EH (cell line): ENCODE data around the gene PRKG1.

Source experiments
- DNase-seq: peaks from one replicate; pipeline ENCODE4 v3.0.0-alpha.2; 2015; ENCODE audit warnings: low read depth

Gene PRKG1

GRCh38 chr10:52059089-52059488, 984.8 kb downstream of the PRKG1 start:
- no peak for DNase-seq

- no peak for DNase-seq
These were observed 988.9 kb downstream of the PRKG1 start for GRCh38 chr10:52063159-52063558.

- no peak for DNase-seq
These were observed 990.0 kb downstream of the PRKG1 start for GRCh38 chr10:52064084-52064845.

GRCh38 chr10:52066383-52066782, 992.1 kb downstream of the PRKG1 start:
- no peak for DNase-seq

- no peak for DNase-seq
These were observed 994.2 kb downstream of the PRKG1 start for GRCh38 chr10:52068485-52068884.

- no peak for DNase-seq
These were observed 997.5 kb downstream of the PRKG1 start for GRCh38 chr10:52071814-52072213.

GRCh38 chr10:52074505-52075026, 1000.3 kb downstream of the PRKG1 start:
- no peak for DNase-seq

- no peak for DNase-seq
These were observed 1003.5 kb downstream of the PRKG1 start for GRCh38 chr10:52077814-52078213.

- no peak for DNase-seq
These were observed 1004.2 kb downstream of the PRKG1 start for GRCh38 chr10:52078397-52078937.

GRCh38 chr10:52082307-52082706, 1008.0 kb downstream of the PRKG1 start:
- DNase-seq: no peak

- DNase-seq: no peak
These were observed 1009.1 kb downstream of the PRKG1 start for GRCh38 chr10:52083422-52083821.

- DNase-seq: no peak
These were observed 1018.1 kb downstream of the PRKG1 start for GRCh38 chr10:52092390-52092789.

- DNase-seq: no peak
These were observed 1023.8 kb downstream of the PRKG1 start for GRCh38 chr10:52098130-52098529.

- DNase-seq: peak; percentile 23
These were observed 1024.8 kb downstream of the PRKG1 start for GRCh38 chr10:52099026-52099600.

- DNase-seq: no peak
These were observed 1025.8 kb downstream of the PRKG1 start for GRCh38 chr10:52100011-52100547.

GRCh38 chr10:52105301-52105700, 1031.0 kb downstream of the PRKG1 start:
- DNase-seq: no peak

- no peak for DNase-seq
These were observed 1031.7 kb downstream of the PRKG1 start for GRCh38 chr10:52106011-52106410.

GRCh38 chr10:52106899-52107298, 1032.6 kb downstream of the PRKG1 start:
- DNase-seq: no peak

- DNase-seq: no peak
These were observed 1033.9 kb downstream of the PRKG1 start for GRCh38 chr10:52108236-52108635.

- no peak for DNase-seq
These were observed 1036.3 kb downstream of the PRKG1 start for GRCh38 chr10:52110576-52110975.

GRCh38 chr10:52111101-52111891, 1037.0 kb downstream of the PRKG1 start:
- DNase-seq: no peak

GRCh38 chr10:52115823-52116222, 1041.5 kb downstream of the PRKG1 start:
- peak; percentile 51 for DNase-seq
